Measurements from ENCODE around the gene KCNMA1.
"Not testable (repeated sequence)": the region's sequence is repeated elsewhere in the genome, so short reads cannot be mapped to it uniquely, and the experiment has no call there.

KCNMA1 gene

DNA sequence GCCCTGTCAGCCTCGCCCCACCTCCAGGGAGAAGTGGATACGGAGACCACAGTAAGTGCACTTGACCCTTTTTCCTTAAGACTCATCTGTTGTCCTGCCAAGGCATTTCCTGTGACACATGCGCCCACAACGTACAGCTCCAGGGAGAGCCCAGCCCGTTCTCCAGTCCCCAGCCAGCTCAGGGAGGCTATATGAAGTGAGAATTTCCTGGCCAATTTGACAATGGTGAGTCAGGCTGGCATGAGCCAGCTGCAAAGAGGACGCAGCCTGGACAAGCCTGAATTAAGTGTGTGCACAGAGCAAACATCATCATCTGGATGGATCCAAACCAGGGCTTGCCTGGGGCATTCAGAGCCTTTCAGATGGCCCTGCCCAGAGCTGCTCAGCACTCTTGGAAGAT is 244.8 kb downstream of the KCNMA1 start:
- Histone ChIP-seq H3K4me3 (ENCODE audit: extremely low read depth, insufficient read depth, low read length, poor library complexity, severe bottlenecking) (no peak overlapping the region), H3K36me3 (ENCODE audit: control insufficient read depth, insufficient read depth, low read length) (no peaks in the 10 kb centered on the region), H3K4me1 (ENCODE audit: control insufficient read depth, insufficient read depth, low read length, poor library complexity, severe bottlenecking) (peaks cover 53% of the 10 kb centered on the region), H3K9me3 (ENCODE audit: control insufficient read depth, low read length) (no peaks in the 10 kb centered on the region), H3K27ac (ENCODE audit: low read depth, low read length, severe bottlenecking) (peak overlapping the region; percentile 71)
- 60 to 80% methylated on average over 6 of the region's 6 CpGs for WGBS, 2 experiments (ENCODE audit: insufficient coverage in 2 of 2)

DNA sequence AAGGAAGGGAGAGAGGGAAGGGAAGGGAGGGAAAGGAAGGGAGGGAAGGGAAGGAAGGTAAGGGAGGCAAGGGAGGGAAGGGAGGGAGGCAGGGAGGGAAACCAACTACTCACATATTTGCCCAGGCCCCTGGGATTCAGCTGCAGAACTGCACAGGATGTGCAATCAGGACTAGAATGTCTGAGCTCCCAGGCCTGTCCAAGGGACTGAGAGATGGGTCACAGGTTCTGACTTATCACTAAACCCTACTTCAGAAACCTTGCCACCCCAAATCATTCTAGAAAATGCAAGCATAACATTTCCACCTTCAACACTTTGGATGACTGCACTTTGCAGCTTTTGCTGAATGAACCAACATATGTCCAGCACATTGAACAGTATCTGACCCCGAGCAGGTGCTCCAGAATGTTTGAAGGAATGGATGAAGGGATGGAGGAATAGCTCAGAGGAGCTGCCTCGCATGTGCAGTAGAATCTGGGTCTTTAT is 245.3 kb downstream of the KCNMA1 start:
- WGBS, 2 experiments (ENCODE audit: insufficient coverage in 2 of 2) = 94% methylated on average over 2 of the region's 2 CpGs; no CpG with 5 or more reads in 1 of the 2 experiments
- no peak overlapping the region for H3K4me3 ChIP-seq (ENCODE audit: extremely low read depth, insufficient read depth, low read length, poor library complexity, severe bottlenecking)
- peak overlapping the region; percentile 71 for H3K27ac ChIP-seq (ENCODE audit: low read depth, low read length, severe bottlenecking)
- H3K4me1 ChIP-seq (ENCODE audit: control insufficient read depth, insufficient read depth, low read length, poor library complexity, severe bottlenecking) = peaks cover 57% of the 10 kb centered on the region
- no peaks in the 10 kb centered on the region for H3K36me3 ChIP-seq (ENCODE audit: control insufficient read depth, insufficient read depth, low read length)
- H3K9me3 ChIP-seq (ENCODE audit: control insufficient read depth, low read length) = no peaks in the 10 kb centered on the region

DNA sequence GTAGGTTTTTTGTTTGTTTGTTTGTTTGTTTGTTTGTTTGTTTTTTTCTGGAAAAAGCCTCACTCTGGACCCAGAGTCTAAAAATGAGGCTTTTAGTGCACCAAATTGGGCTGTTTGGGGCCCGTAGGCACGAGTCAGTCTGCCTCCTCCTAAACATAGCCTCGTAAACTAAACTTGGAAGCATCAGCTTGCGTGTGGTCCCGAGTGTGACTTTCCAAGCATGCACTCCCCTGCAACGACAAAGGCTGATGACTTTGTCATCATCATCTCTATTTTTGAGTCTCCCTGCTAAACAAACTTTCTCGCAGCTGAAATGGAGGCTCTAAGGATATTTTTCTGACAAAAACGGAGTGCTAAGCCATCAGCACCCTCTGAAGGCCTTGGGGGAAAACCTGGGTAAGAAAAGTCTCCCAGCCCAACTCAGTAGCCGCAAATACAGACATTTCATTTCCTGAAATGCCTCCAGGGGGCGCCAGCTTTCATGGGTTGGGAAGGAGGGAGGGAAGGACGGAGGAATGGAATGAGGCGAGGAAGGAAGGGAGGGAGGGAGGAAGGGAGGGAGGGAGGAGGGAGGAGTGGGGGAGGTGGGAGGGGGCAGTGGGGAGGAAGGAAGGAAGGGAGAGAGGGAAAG is 245.9 kb downstream of the KCNMA1 start:
- Histone ChIP-seq H3K36me3 (ENCODE audit: control insufficient read depth, insufficient read depth, low read length) (no peaks in the 10 kb centered on the region), H3K4me3 (ENCODE audit: extremely low read depth, insufficient read depth, low read length, poor library complexity, severe bottlenecking) (no peak overlapping the region), H3K9me3 (ENCODE audit: control insufficient read depth, low read length) (no peaks in the 10 kb centered on the region), H3K27ac (ENCODE audit: low read depth, low read length, severe bottlenecking) (peak overlapping the region; percentile 18), H3K4me1 (ENCODE audit: control insufficient read depth, insufficient read depth, low read length, poor library complexity, severe bottlenecking) (peaks cover 63% of the 10 kb centered on the region)
- 57 to 61% methylated on average over 7 to 10 of the region's 12 CpGs for WGBS, 2 experiments (ENCODE audit: insufficient coverage in 2 of 2)

DNA sequence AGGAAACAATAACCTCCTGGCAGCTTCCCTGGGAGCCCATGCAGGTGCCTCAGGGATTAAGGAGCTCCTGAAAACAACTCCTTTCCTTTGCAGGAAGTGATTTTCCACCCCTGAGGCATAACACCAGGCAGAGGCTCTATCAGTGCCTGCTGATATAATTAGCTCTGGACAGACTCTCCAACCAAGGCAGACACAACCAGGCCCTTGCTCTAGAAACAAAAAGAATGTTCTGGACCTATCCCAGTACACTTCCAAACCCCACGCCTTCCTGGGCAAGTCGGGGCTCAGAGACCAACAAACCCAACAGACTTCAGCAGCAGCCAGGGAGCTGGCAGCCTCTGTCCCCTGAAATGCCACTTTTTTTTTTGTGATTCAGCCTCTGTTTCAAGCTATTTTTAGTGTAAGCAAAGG is 247.1 kb downstream of the KCNMA1 start:
- WGBS, 2 experiments (ENCODE audit: insufficient coverage in 2 of 2) = 64 to 85% methylated on average over 2 of the region's 2 CpGs
- no peaks in the 10 kb centered on the region for H3K36me3 ChIP-seq (ENCODE audit: control insufficient read depth, insufficient read depth, low read length)
- H3K4me1 ChIP-seq (ENCODE audit: control insufficient read depth, insufficient read depth, low read length, poor library complexity, severe bottlenecking) = peaks cover 68% of the 10 kb centered on the region
- H3K9me3 ChIP-seq (ENCODE audit: control insufficient read depth, low read length) = no peaks in the 10 kb centered on the region
- H3K27ac ChIP-seq (ENCODE audit: low read depth, low read length, severe bottlenecking) = peak overlapping the region; percentile 58
- no peak overlapping the region for H3K4me3 ChIP-seq (ENCODE audit: extremely low read depth, insufficient read depth, low read length, poor library complexity, severe bottlenecking)

DNA sequence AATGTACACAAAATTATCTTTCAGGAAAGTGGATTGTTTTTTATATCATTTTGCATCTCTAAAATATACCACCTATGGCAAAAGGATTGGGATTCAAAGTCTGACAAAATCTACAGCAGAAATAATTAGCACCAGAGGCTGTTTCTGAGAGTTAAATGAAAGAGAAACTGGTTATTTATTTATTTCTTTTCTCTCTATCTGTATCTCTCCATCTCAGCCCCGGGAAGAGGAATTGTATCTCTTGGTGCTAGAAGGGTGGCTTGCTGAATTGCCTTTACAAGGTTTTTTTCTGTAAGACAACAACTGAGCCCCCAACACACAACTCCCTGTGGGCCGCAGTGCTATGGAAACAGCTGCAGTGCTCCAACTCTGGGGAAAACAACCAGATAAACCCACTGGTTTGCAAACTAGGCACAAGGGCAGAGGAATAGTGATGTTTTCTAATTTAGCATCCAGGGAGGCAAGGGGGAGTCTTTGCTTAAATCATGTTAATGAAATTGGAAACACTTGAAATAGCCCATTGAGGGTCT is 249.0 kb downstream of the KCNMA1 start:
- no CpG with 5 or more reads among the region's 2 CpGs for WGBS, 2 experiments (ENCODE audit: insufficient coverage in 2 of 2)
- H3K4me3 ChIP-seq (ENCODE audit: extremely low read depth, insufficient read depth, low read length, poor library complexity, severe bottlenecking) = no peak overlapping the region

DNA sequence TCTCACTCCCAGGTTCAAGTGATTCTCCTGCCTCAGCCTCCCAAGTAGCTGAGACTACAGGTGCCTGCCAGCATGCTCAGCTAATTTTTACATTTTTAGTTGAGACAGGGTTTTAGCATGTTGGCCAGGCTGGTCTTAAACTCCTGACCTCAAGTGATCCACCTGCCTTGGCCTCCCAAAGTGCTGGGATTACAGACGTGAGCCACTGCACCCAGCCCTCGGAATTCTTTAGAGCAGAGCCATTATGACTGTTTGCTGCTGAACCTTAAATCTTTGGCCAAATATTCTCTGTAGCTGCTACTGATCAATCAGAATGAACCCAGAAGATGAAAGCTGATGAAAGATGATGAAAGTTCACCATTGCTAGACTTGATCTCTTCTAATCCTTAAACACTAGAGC is 249.9 kb downstream of the KCNMA1 start:
- not testable (repeated sequence) for H3K36me3 ChIP-seq (ENCODE audit: control insufficient read depth, insufficient read depth, low read length); H3K9me3 ChIP-seq (ENCODE audit: control insufficient read depth, low read length); H3K4me3 ChIP-seq (ENCODE audit: extremely low read depth, insufficient read depth, low read length, poor library complexity, severe bottlenecking); H3K27ac ChIP-seq (ENCODE audit: low read depth, low read length, severe bottlenecking)
- 80 to 92% methylated on average over 1 to 2 of the region's 2 CpGs for WGBS, 2 experiments (ENCODE audit: insufficient coverage in 2 of 2)
- peaks cover 58% of the 10 kb centered on the region for H3K4me1 ChIP-seq (ENCODE audit: control insufficient read depth, insufficient read depth, low read length, poor library complexity, severe bottlenecking)

More for the DNA sequence above, 249.0 kb downstream of the KCNMA1 start:
- Histone ChIP-seq H3K36me3 (ENCODE audit: control insufficient read depth, insufficient read depth, low read length) (no peaks in the 10 kb centered on the region), H3K9me3 (ENCODE audit: control insufficient read depth, low read length) (no peaks in the 10 kb centered on the region), H3K4me1 (ENCODE audit: control insufficient read depth, insufficient read depth, low read length, poor library complexity, severe bottlenecking) (peaks cover 65% of the 10 kb centered on the region), H3K27ac (ENCODE audit: low read depth, low read length, severe bottlenecking) (no peak overlapping the region)

DNA sequence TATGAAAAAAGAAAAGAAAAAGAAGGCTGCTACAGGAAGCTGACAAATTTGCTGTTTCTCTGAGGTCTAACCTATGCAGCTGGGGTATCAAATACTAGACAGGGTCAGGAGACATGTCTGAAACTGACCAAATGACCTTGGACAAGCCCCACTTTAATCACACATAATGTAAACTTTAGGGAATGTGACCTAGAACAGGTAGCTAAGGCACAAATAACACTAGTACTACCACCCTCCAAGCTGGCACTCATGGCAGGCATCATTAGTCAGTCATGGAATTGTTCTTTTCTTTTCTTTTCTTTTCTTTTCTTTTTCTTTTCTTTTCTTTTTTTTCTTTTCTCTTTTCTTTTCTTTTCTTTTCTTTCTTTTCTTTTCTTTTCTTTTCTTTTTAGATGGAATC is 250.4 kb downstream of the KCNMA1 start:
- H3K27ac ChIP-seq (ENCODE audit: low read depth, low read length, severe bottlenecking) = peak overlapping the region; percentile 17
- no peaks in the 10 kb centered on the region for H3K36me3 ChIP-seq (ENCODE audit: control insufficient read depth, insufficient read depth, low read length)
- H3K9me3 ChIP-seq (ENCODE audit: control insufficient read depth, low read length) = no peaks in the 10 kb centered on the region
- H3K4me3 ChIP-seq (ENCODE audit: extremely low read depth, insufficient read depth, low read length, poor library complexity, severe bottlenecking) = no peak overlapping the region
- peaks cover 56% of the 10 kb centered on the region for H3K4me1 ChIP-seq (ENCODE audit: control insufficient read depth, insufficient read depth, low read length, poor library complexity, severe bottlenecking)

DNA sequence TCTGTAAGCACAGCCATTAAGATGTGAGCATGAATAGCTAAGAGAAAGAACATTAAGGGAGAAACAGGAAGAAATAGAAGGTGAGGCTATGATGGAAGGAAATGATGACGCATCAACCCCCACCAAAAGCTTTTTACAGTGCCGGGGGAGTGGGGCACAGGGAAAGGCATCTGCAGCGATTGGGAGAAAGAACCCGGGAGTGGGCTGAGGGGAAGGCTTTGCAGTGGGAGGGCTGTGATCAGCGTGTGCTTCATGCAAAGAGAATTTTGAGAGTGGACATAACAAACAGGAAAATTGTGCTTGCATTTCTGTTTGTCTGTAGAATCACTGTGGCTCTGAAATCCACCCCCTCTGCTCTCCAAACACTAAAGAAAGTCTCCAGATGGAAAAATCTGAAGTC is 250.8 kb downstream of the KCNMA1 start:
- peak overlapping the region; percentile 17 for H3K27ac ChIP-seq (ENCODE audit: low read depth, low read length, severe bottlenecking)
- no peaks in the 10 kb centered on the region for H3K9me3 ChIP-seq (ENCODE audit: control insufficient read depth, low read length)
- 51 to 80% methylated on average over 2 to 4 of the region's 5 CpGs for WGBS, 2 experiments (ENCODE audit: insufficient coverage in 2 of 2)
- H3K36me3 ChIP-seq (ENCODE audit: control insufficient read depth, insufficient read depth, low read length) = no peaks in the 10 kb centered on the region
- H3K4me3 ChIP-seq (ENCODE audit: extremely low read depth, insufficient read depth, low read length, poor library complexity, severe bottlenecking) = no peak overlapping the region
- H3K4me1 ChIP-seq (ENCODE audit: control insufficient read depth, insufficient read depth, low read length, poor library complexity, severe bottlenecking) = peaks cover 55% of the 10 kb centered on the region

DNA sequence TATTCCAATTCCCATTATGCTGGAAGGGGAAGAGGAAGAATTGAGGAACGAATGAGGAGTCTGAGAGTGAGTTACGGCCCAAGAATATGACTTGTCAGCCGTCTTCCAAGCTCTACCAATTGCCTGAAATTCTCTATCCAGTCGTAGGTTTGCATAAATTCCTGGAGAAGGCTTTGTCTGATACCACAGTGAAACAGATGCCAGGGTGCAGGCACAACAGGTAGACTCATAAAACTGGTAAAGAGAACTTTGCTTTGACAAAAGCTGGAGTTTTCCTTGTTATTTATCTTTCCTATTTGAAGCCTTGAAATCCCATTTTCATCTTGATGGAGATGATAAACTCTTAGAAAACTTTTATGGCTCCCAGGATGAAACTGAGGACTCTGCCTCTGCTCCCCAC is 251.2 kb downstream of the KCNMA1 start:
- H3K4me3 ChIP-seq (ENCODE audit: extremely low read depth, insufficient read depth, low read length, poor library complexity, severe bottlenecking) = no peak overlapping the region
- peaks cover 50% of the 10 kb centered on the region for H3K4me1 ChIP-seq (ENCODE audit: control insufficient read depth, insufficient read depth, low read length, poor library complexity, severe bottlenecking)
- 84 to 90% methylated on average over 2 to 4 of the region's 4 CpGs for WGBS, 2 experiments (ENCODE audit: insufficient coverage in 2 of 2)
- no peak overlapping the region for H3K27ac ChIP-seq (ENCODE audit: low read depth, low read length, severe bottlenecking)
- no peaks in the 10 kb centered on the region for H3K9me3 ChIP-seq (ENCODE audit: control insufficient read depth, low read length)
- H3K36me3 ChIP-seq (ENCODE audit: control insufficient read depth, insufficient read depth, low read length) = no peaks in the 10 kb centered on the region

DNA sequence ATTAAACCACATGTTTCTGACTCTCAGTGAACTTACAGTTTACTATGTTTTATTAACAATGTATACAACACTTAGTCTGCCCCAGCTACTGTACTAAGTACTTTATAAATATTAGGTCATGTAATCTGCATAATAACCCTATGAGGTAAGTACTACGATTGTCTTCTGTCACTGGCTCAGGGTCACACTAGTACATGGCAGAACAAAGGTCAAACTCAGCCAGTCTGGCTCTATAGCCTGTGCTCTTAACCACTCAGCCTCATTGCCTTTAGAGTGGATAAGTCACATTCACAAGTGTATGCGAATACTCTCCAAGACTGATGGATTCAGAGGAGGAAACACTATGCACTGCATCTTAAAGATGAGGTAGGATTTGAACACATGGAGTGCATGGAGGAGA is 252.3 kb downstream of the KCNMA1 start:
- 100% methylated on average over 1 to 2 of the region's 2 CpGs for WGBS, 2 experiments (ENCODE audit: insufficient coverage in 2 of 2)
- peaks cover 39% of the 10 kb centered on the region for H3K4me1 ChIP-seq (ENCODE audit: control insufficient read depth, insufficient read depth, low read length, poor library complexity, severe bottlenecking)
- H3K9me3 ChIP-seq (ENCODE audit: control insufficient read depth, low read length) = no peaks in the 10 kb centered on the region

DNA sequence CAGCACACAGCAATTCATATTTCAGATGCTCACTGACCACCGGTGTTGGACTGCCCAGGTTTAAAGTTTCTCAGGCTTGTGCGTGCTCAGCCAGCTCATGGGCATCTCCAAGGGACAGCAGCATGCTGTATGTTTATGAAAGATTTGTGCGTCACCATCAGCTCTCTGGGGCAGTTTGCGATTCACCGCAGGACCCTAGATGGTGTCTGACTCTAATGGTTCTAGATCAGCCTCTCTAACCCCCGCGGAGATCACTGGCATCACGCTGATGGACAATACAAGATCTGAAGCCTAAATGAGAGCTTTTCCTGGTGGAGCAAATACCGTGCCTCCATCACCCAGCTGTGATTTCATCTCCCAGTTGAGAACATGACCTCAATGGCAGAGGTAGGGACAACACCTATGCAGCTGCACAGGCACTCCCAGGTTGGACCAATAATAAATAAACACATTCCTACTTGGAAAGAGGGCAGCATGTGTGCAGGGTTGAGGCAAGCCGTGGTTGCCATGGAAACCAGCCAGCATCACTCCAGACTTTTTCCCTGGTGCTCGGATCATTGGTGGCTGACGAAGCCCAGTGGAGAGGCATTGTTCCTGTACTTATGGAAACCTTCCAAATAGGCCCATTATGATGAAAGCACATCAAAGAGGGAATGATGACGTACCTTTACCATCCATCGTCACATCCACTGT is 253.6 kb downstream of the KCNMA1 start:
- Histone ChIP-seq H3K27ac (ENCODE audit: low read depth, low read length, severe bottlenecking) (no peak overlapping the region), H3K36me3 (ENCODE audit: control insufficient read depth, insufficient read depth, low read length) (no peaks in the 10 kb centered on the region), H3K9me3 (ENCODE audit: control insufficient read depth, low read length) (no peaks in the 10 kb centered on the region), H3K4me3 (ENCODE audit: extremely low read depth, insufficient read depth, low read length, poor library complexity, severe bottlenecking) (no peak overlapping the region), H3K4me1 (ENCODE audit: control insufficient read depth, insufficient read depth, low read length, poor library complexity, severe bottlenecking) (peaks cover 31% of the 10 kb centered on the region)
- WGBS, 2 experiments (ENCODE audit: insufficient coverage in 2 of 2) = 96 to 98% methylated on average over 12 to 13 of the region's 14 CpGs

More for the DNA sequence above, 252.3 kb downstream of the KCNMA1 start:
- Histone ChIP-seq H3K27ac (ENCODE audit: low read depth, low read length, severe bottlenecking) (no peak overlapping the region), H3K4me3 (ENCODE audit: extremely low read depth, insufficient read depth, low read length, poor library complexity, severe bottlenecking) (no peak overlapping the region), H3K36me3 (ENCODE audit: control insufficient read depth, insufficient read depth, low read length) (no peaks in the 10 kb centered on the region)

All from mesodermal cell (in vitro differentiated cells).